Ovary (tissue), 9 donors: ENCODE measurements around the gene PAQR8. TPM values are rescaled to one million over a fixed set of nuclear protein-coding genes. Genes with fewer than 3 reads are reported as not detected.

Source experiments
- DNase-seq, 5 donors: peaks; one replicate each; pipeline ENCODE4 v3.0.0-alpha.2; 2019 to 2020
- H3K27ac ChIP-seq, 2 donors: fragments of 200-600 bp; one replicate each; pipeline versions ENCODE4 v1.5.1 to v1.8.0; 2019 to 2022
- H3K27me3 ChIP-seq: fragments of 200-600 bp; one replicate; pipeline ENCODE4 v1.8.0; 2022
- H3K36me3 ChIP-seq: fragments of 200-600 bp; sonication (generic); one replicate; pipeline ENCODE4 v1.5.1; 2019
- H3K4me1 ChIP-seq: one replicate; pipeline ENCODE4 v1.8.1; 2013; ENCODE audit warnings: mild to moderate bottlenecking, moderate library complexity; ENCODE audit not compliant: insufficient read depth
- H3K4me3 ChIP-seq: fragments of 200-600 bp; sonication (generic); one replicate; pipeline ENCODE4 v1.5.1; 2017
- H3K9me3 ChIP-seq, 2 donors: fragments of 200-600 bp in 1 of 2; sonication (generic) in 1 of 2; one replicate each; pipeline versions ENCODE4 v1.5.1 to v1.8.1; 2013 to 2019; ENCODE audit warnings: mild to moderate bottlenecking in 1 of 2, moderate library complexity in 1 of 2
- EP300 ChIP-seq: sonication (generic); formaldehyde crosslinking; IDR thresholded peaks from one replicate; pipeline ENCODE4 v1.6.1; 2017; ENCODE audit warnings: antibody characterized with exemption
- POLR2A ChIP-seq: fragments of 450-650 bp; IDR thresholded peaks from one replicate; pipeline ENCODE4 v1.6.1; 2017; ENCODE audit warnings: antibody characterized with exemption, mild to moderate bottlenecking, moderate library complexity
- WGBS, 3 donors: extraction: QIAGEN DNeasy Blood & Tissue Kit in 1 of 3; methylation state at CpG; one replicate each; pipeline versions ENCODE4 v1.1.5 to v1.1.7; 2013 to 2017; 5-methylcytosine and 5-hydroxymethylcytosine counted together
- intact Hi-C, 4 donors: fragments of 100-400 bp; cut with DNase I; formaldehyde crosslinking; loops; one replicate each; pipeline versions ENCODE4 v1.11.0 to v1.15.1; 2022 to 2023
- polyA plus RNA-seq, 2 donors: library from polyadenylated mRNA; stranded (reverse); fragments of 200-250 nt in 1 of 2; fragments of 350-450 nt in 1 of 2; fragmentation: Illumina TruSeq in 1 of 2; extraction: RNeasy Lipid Tissue Mini Kit (QIAGEN cat#74804) in 1 of 2; gene quantifications; one replicate each; pipeline ENCODE4 v1.2.3, GENCODE V29; 2013 to 2014
- total RNA-seq, 7 donors: library from RNA; depleted of rRNA in 2 of 7; stranded (reverse); fragments of >200 nt in 2 of 7; fragmentation: NEBNext Ultra II Directional in 3 of 7; extraction: Animal tissue kit (Norgen Biotek cat#: 25700) in 3 of 7; gene quantifications; one replicate each; pipeline versions ENCODE4 v1.1.0 to v1.2.4, GENCODE V29; 2016 to 2023
- TF ChIP-seq, protein P1 (sequence below), 3 donors: fragments of 450-650 bp in 2 of 3; fragments of 200-600 bp in 1 of 3; IDR thresholded peaks; one replicate each; pipeline versions ENCODE4 v1.5.1 to v1.8.0; 2016 to 2022; ENCODE audit warnings: antibody characterized with exemption in 3 of 3, mild to moderate bottlenecking in 1 of 3
- donor health status: DM: no; HTN: no; CAD: no; lungs with moderate emphysema.
- donor health status: DM: no; HTN: no; CAD: no.
- donor health status: Bipolar disorder and iron deficiency.
- donor health status: DM: yes; HTN: yes; CAD: no.
- donor health status: DM: no; HTN: no; CAD: no.
- donor health status: DM: yes; HTN: yes; CAD: no.

Gene PAQR8
- total and polyA plus RNA-seq, 9 donors: 13.2 to 33.6 (median 24.0) TPM

DNA sequence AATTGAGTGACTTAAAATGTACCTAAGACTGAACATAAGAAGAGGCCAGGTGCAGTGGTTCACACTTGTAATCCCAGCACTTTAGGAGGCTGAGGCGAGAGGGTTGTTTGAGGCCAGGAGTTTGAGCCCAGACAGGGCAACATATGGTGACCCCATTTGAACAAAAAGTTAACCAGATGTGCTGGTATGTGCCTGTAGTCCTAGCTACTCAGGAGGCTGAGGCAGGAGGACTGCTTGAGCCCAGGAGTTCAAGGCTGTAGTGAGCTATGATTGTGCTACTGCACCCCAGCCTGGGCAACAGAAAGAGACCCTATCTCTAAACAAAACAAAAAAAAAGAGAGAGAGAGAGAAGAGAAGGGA, 10.1 kb upstream of the PAQR8 start:
- Histone ChIP-seq H3K9me3 (no peaks in the 10 kb centered on the region), H3K36me3 (no peaks in the 10 kb centered on the region), H3K4me1 (no peaks in the 10 kb centered on the region), H3K27ac (no peak overlapping the region), H3K4me3 (no peak overlapping the region), H3K27me3 (no peaks in the 10 kb centered on the region)
- no peak for DNase-seq
- intact Hi-C loops: no loop called here
- no peak for TF ChIP-seq POLR2A
- TF ChIP-seq EP300: no peak
- TF ChIP-seq, protein P1, sequence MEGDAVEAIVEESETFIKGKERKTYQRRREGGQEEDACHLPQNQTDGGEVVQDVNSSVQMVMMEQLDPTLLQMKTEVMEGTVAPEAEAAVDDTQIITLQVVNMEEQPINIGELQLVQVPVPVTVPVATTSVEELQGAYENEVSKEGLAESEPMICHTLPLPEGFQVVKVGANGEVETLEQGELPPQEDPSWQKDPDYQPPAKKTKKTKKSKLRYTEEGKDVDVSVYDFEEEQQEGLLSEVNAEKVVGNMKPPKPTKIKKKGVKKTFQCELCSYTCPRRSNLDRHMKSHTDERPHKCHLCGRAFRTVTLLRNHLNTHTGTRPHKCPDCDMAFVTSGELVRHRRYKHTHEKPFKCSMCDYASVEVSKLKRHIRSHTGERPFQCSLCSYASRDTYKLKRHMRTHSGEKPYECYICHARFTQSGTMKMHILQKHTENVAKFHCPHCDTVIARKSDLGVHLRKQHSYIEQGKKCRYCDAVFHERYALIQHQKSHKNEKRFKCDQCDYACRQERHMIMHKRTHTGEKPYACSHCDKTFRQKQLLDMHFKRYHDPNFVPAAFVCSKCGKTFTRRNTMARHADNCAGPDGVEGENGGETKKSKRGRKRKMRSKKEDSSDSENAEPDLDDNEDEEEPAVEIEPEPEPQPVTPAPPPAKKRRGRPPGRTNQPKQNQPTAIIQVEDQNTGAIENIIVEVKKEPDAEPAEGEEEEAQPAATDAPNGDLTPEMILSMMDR (IDR thresholded peaks at IDR 0.05): no peak
- 96 to 100% (median 100%) methylated on average over 1 of the region's 1 CpG for WGBS, 3 donors

DNA sequence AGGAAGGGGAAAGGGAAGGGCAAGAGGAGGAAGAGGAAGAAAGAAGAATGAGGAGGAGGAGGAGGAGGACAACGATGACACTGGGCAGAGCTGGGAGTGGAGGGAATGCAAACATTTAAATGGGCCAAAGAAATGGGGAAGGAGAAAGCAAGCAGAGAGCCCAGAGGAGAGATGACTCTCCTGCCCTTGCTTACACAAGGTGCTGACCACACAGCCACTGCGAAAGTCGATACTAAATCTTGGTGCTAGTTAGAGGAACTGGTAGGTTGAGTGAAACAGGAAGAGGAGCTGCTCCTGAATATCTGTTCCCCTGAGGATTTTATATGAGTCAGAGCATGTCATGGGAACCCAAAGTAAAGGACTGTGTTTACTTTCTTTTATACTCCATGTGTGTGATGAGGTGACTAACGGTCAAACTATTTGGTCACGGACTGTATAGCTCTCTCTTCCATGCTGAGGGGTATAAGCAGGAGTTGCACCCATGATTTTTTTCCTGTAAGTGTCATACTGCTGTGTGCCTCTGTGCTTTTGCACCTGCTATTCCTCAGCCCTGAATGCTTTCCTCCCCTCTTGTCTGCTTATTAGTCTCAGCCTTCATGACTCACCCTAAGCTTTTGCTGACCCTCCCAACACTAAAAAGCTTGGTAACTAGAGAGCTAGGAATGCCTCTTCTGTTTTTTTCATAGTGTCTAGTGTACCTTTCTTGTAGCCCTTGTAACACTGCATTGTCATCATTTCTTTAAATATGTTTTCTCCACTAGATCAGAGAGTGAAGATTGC, 9.5 kb upstream of the PAQR8 start:
- WGBS, 3 donors: 20 to 34% (median 28%) methylated on average over 5 of the region's 5 CpGs
- intact Hi-C loops: no loop called here
- Histone ChIP-seq H3K9me3 (no peaks in the 10 kb centered on the region), H3K4me3 (no peak overlapping the region), H3K4me1 (no peaks in the 10 kb centered on the region), H3K36me3 (no peaks in the 10 kb centered on the region), H3K27me3 (no peaks in the 10 kb centered on the region), H3K27ac (no peak overlapping the region)
- no peak for TF ChIP-seq POLR2A
- TF ChIP-seq, protein P1 (IDR thresholded peaks at IDR 0.05): no peak
- TF ChIP-seq EP300: no peak
- no peak for DNase-seq

DNA sequence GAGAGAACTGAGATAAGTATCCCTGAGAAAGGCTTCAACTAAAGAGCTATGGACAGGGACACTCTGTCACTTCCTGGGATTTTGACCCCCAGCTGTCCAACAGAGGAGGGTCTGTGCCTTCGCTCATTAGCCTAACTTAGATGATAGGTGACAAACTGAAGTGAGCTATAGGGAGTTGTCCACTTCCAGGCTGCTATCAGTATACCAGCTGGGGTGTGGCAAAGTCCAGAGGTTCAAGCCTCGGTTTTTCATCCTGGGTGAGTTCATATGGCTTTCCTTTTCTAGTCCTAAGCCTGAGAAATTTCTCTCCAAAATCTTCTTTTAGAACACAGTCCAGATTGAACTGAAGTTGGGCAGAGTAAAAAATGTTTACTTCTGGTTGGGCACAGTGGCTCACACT, 5.9 kb upstream of the PAQR8 start:
- H3K27me3 ChIP-seq: no peaks in the 10 kb centered on the region
- H3K9me3 ChIP-seq: no peaks in the 10 kb centered on the region
- no peak for DNase-seq
- intact Hi-C loops: no loop called here
- H3K36me3 ChIP-seq: no peaks in the 10 kb centered on the region
- H3K4me1 ChIP-seq: peaks cover 4% of the 10 kb centered on the region
- H3K4me3 ChIP-seq: no peak overlapping the region
- WGBS, 3 donors: 37 to 77% (median 40%) methylated on average over 2 of the region's 2 CpGs
- no peak overlapping the region for H3K27ac ChIP-seq
- TF ChIP-seq, protein P1 (IDR thresholded peaks at IDR 0.05): no peak
- no peak for TF ChIP-seq EP300
- TF ChIP-seq POLR2A: no peak

DNA sequence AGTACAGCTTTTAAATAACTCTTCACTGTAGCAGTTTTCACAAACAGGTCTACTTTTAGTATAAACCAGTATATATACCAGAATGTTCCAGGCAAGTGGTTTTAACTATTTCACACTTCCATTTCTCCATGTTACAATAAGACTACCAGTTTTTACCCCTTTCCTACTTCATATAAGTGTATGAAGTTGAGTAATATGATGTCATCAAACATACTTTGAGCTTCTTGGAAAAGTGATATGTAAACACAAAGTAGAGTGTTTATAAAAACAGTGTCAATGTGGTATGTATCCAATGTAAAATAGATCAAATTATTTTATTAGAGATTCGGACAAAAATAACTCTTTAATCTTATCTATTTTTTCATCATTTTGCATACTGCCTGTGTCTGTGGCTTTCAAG, 2.5 kb upstream of the PAQR8 start:
- no peaks in the 10 kb centered on the region for H3K27me3 ChIP-seq
- H3K4me3 ChIP-seq: no peak overlapping the region
- DNase-seq: no peak
- H3K27ac ChIP-seq: no peak overlapping the region
- peaks cover 10% of the 10 kb centered on the region for H3K4me1 ChIP-seq
- TF ChIP-seq, protein P1 (IDR thresholded peaks at IDR 0.05): no peak
- TF ChIP-seq POLR2A: no peak
- TF ChIP-seq EP300: no peak
- no peaks in the 10 kb centered on the region for H3K36me3 ChIP-seq
- H3K9me3 ChIP-seq: no peaks in the 10 kb centered on the region
- 34 to 55% (median 42%) methylated on average over 1 of the region's 1 CpG for WGBS, 3 donors
- intact Hi-C loops: no loop called here
